ENCODE measurements around the gene SETD2. TPM values are rescaled to one million over a fixed set of nuclear protein-coding genes. Genes with fewer than 3 reads are reported as not detected.

SETD2 gene
- polyA plus RNA-seq, 1 of the 3 experiments (the other 2 are of a cell fraction) = 12.1 TPM

- no peaks in the 10 kb centered on the region for H3K79me2 ChIP-seq (ENCODE audit: insufficient read depth)
- no peaks in the 10 kb centered on the region for H3K9me3 ChIP-seq
- no peaks in the 10 kb centered on the region for H4K20me1 ChIP-seq (ENCODE audit: insufficient read depth)
- peaks cover 0 to 7% of the 10 kb centered on the region in 2 experiments for H3K36me3 ChIP-seq (replicated peaks in 1 of 2; ENCODE audit: control insufficient read depth in 1 of 2, insufficient read depth in 2 of 2, low read length in 1 of 2)
- no peaks in the 10 kb centered on the region for H3F3A ChIP-seq (replicated peaks; ENCODE audit: insufficient read depth)
- CTCF ChIA-PET = interaction anchor here (0.6 to 4.8 kb wide), 14 partner anchors 7 to 766 kb away, joined by 3 to 44 read pairs (median 4); partner anchors contain the start of gene NBEAL2
- TF ChIP-seq FOXJ3 (CRISPR knock-in tag; IDR thresholded peaks at IDR 0.05) (no peak), USF2 (IDR thresholded peaks at IDR 0.05; ENCODE audit: borderline replicate concordance, low read depth, low read length) (no peak), CHD2 (IDR thresholded peaks at IDR 0.05; ENCODE audit: low read length, partially characterized antibody) (no peak), NFIC (IDR thresholded peaks at IDR 0.05; ENCODE audit: borderline replicate concordance) (no peak), ELF1 (IDR thresholded peaks at IDR 0.05) (no peak), FOXM1 (IDR thresholded peaks at IDR 0.05; ENCODE audit: low read depth) (no peak), RCOR1 (IDR thresholded peaks at IDR 0.05; ENCODE audit: low read length) (no peak)
- TF ChIP-seq, protein P1, sequence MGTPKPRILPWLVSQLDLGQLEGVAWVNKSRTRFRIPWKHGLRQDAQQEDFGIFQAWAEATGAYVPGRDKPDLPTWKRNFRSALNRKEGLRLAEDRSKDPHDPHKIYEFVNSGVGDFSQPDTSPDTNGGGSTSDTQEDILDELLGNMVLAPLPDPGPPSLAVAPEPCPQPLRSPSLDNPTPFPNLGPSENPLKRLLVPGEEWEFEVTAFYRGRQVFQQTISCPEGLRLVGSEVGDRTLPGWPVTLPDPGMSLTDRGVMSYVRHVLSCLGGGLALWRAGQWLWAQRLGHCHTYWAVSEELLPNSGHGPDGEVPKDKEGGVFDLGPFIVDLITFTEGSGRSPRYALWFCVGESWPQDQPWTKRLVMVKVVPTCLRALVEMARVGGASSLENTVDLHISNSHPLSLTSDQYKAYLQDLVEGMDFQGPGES (IDR thresholded peaks at IDR 0.05; ENCODE audit: low read depth, low read length) = no peak
- TF ChIP-seq, protein P2, sequence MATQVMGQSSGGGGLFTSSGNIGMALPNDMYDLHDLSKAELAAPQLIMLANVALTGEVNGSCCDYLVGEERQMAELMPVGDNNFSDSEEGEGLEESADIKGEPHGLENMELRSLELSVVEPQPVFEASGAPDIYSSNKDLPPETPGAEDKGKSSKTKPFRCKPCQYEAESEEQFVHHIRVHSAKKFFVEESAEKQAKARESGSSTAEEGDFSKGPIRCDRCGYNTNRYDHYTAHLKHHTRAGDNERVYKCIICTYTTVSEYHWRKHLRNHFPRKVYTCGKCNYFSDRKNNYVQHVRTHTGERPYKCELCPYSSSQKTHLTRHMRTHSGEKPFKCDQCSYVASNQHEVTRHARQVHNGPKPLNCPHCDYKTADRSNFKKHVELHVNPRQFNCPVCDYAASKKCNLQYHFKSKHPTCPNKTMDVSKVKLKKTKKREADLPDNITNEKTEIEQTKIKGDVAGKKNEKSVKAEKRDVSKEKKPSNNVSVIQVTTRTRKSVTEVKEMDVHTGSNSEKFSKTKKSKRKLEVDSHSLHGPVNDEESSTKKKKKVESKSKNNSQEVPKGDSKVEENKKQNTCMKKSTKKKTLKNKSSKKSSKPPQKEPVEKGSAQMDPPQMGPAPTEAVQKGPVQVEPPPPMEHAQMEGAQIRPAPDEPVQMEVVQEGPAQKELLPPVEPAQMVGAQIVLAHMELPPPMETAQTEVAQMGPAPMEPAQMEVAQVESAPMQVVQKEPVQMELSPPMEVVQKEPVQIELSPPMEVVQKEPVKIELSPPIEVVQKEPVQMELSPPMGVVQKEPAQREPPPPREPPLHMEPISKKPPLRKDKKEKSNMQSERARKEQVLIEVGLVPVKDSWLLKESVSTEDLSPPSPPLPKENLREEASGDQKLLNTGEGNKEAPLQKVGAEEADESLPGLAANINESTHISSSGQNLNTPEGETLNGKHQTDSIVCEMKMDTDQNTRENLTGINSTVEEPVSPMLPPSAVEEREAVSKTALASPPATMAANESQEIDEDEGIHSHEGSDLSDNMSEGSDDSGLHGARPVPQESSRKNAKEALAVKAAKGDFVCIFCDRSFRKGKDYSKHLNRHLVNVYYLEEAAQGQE (IDR thresholded peaks at IDR 0.05; ENCODE audit: low read depth, low read length) = no peak
- POLR2A ChIA-PET = no interaction called here
- no peak overlapping the region for H3K4me3 ChIP-seq (ENCODE audit: low read depth in 2 of 2, low read length in 1 of 2)
- H3K4me1 ChIP-seq (ENCODE audit: control insufficient read depth in 1 of 2, insufficient read depth in 2 of 2, low read depth in 1 of 2, low read length in 1 of 2) = peaks cover 0 to 2% of the 10 kb centered on the region in 2 experiments; a peak in 1 of 4 replicates
- H3K27ac ChIP-seq (ENCODE audit: low read depth in 2 of 2, low read length in 1 of 2) = no peak overlapping the region
- DNase-seq = peak; percentile 27
- H3K9ac ChIP-seq = no peak overlapping the region
- H3K9me2 ChIP-seq = no peaks in the 10 kb centered on the region
- no peak overlapping the region for H2AFZ ChIP-seq (ENCODE audit: low read depth)
- no peak overlapping the region for H3K4me2 ChIP-seq
- 90% methylated on average over 3 of the region's 14 CpGs for WGBS (ENCODE audit: low lambda C conversion rate)
- no peaks in the 10 kb centered on the region for H3K27me3 ChIP-seq (ENCODE audit: insufficient read depth)
Measured at GRCh38 chr3:46999516-47000197, 164.3 kb downstream of the SETD2 start.
